ENCODE measurements around the gene PHKG2.

GRCh38 chr16:30750876-30751465, 2.7 kb downstream of the PHKG2 start:
- TF ChIP-seq CTCF (IDR thresholded peaks at IDR 0.05; ENCODE audit: insufficient read depth, low read length, poor library complexity, severe bottlenecking), result no peak
- TF ChIP-seq EZH2phosphoT487 (conservative IDR thresholded peaks at IDR 0.05; ENCODE audit: low read length), result no peak

Data from SU-DHL-6 (cell line).